HepG2 (cell line): ENCODE results near the gene CELF2. TPM values are rescaled to one million over a fixed set of nuclear protein-coding genes. Genes with fewer than 3 reads are reported as not detected.

ENCODE experiments used
- ATAC-seq: fragments of 200-7000 bp; cut with Tn5 transposase; 3 replicates; pipeline ENCODE4 v1.9.1; 2020; ENCODE audit warnings: mild to moderate bottlenecking, moderate library complexity
- BruUV-seq: library from RNA; stranded (reverse); fragments of 400-500 nt; replicated peaks from 2 replicates; lab custom pipeline; 2021; lab: Mats Ljungman, UMichigan
- CTCF ChIA-PET: fragments of 300-600 bp; formaldehyde crosslinking; extraction: SDS; loops from one replicate; lab custom pipeline; 2021; ENCODE audit warnings: low total read pairs, inconsistent platforms, low intra/inter-chr PET ratio; lab: Yijun Ruan, JAX
- POLR2A ChIA-PET: fragments of 350-600 bp; sonication (Branson Sonifier 250); formaldehyde crosslinking; loops from one replicate; lab custom pipeline; 2020; ENCODE audit warnings: antibody characterized with exemption, inconsistent platforms; lab: Yijun Ruan, JAX
- DNase-seq: peaks from one replicate; pipeline ENCODE4 v3.0.0-alpha.2; 2015; ENCODE audit warnings: low spot score
- FAIRE-seq: peaks from 3 replicates; lab custom pipeline; 2011; peaks lifted over from hg19 to GRCh38; lab: Jason Lieb, UNC
- H2AFZ ChIP-seq: one replicate; pipeline ENCODE4 v1.6.1; 2011; ENCODE audit warnings: low read length, inconsistent platforms
- H3K27ac ChIP-seq: fragments of 300-600 bp; 3 replicates; pipeline ENCODE4 v1.8.0; 2011; ENCODE audit warnings: mixed run types, mild to moderate bottlenecking, mixed read lengths, low read length, inconsistent platforms; ENCODE audit not compliant: insufficient read depth; ENCODE audit errors: extremely low read length
- H3K27me3 ChIP-seq, 2 experiments: fragments of 200-600 bp in 1 of 2; 2 replicates in 1 of 2; 3 replicates in 1 of 2; pipeline versions ENCODE4 v1.6.0 to v1.8.0; 2011; ENCODE audit warnings: low read length in 2 of 2, mild to moderate bottlenecking in 2 of 2, moderate library complexity in 2 of 2, inconsistent platforms in 1 of 2; ENCODE audit not compliant: insufficient read depth in 2 of 2, control insufficient read depth in 1 of 2
- H3K36me3 ChIP-seq, 2 experiments: fragments of 200-600 bp in 1 of 2; replicated peaks in 1 of 2; 2 replicates in 1 of 2; 3 replicates in 1 of 2; pipeline versions ENCODE4 v1.5.1 to v1.8.0; 2011; ENCODE audit warnings: low read length in 2 of 2, inconsistent platforms in 1 of 2; ENCODE audit not compliant: insufficient read depth in 2 of 2, control insufficient read depth in 1 of 2
- H3K4me1 ChIP-seq: 2 replicates; pipeline ENCODE4 v1.5.1; 2012; ENCODE audit warnings: low read length, inconsistent platforms; ENCODE audit not compliant: insufficient read depth
- H3K4me2 ChIP-seq: 2 replicates; pipeline ENCODE4 v1.6.0; 2011; ENCODE audit warnings: low read depth, low read length, inconsistent platforms
- H3K4me3 ChIP-seq, 3 experiments: fragments of 200-600 bp in 1 of 3; sonication (generic), shearing (Covaris generic) in 1 of 3; replicated peaks in 1 of 3; 2 replicates each; pipeline ENCODE4 v1.5.1; 2011 to 2016; ENCODE audit warnings: low read length in 3 of 3, inconsistent platforms in 2 of 3, low read depth in 2 of 3, mild to moderate bottlenecking in 2 of 3, control low read depth in 1 of 3, mixed read lengths in 1 of 3; ENCODE audit not compliant: insufficient read depth in 1 of 3
- H3K79me2 ChIP-seq: one replicate; pipeline ENCODE4 v1.6.1; 2011; ENCODE audit warnings: low read length, inconsistent platforms; ENCODE audit not compliant: insufficient read depth
- H3K9ac ChIP-seq: 2 replicates; pipeline ENCODE4 v1.6.0; 2011; ENCODE audit warnings: mild to moderate bottlenecking, low read depth, low read length, inconsistent platforms; ENCODE audit not compliant: insufficient read depth
- H3K9me3 ChIP-seq: 2 replicates; pipeline ENCODE4 v1.5.1; 2012; ENCODE audit warnings: mild to moderate bottlenecking, low read length
- H4K20me1 ChIP-seq: 2 replicates; pipeline ENCODE4 v1.6.0; 2011; ENCODE audit warnings: inconsistent platforms, mild to moderate bottlenecking, low read length, moderate library complexity; ENCODE audit not compliant: insufficient read depth
- AKAP8 ChIP-seq: sonication (generic); formaldehyde crosslinking; IDR thresholded peaks from 2 replicates; pipeline ENCODE4 v1.5.1; 2020; ENCODE audit warnings: mild to moderate bottlenecking, missing genetic modification reagents
- BCL6 ChIP-seq: IDR thresholded peaks from 2 replicates; pipeline ENCODE4 v1.6.1; 2016; ENCODE audit warnings: missing genetic modification reagents, missing compliant biosample characterization
- MTA1 ChIP-seq: sonication (generic); formaldehyde crosslinking; IDR thresholded peaks from 2 replicates; pipeline ENCODE4 v1.4.0; 2020; ENCODE audit warnings: missing genetic modification reagents, mild to moderate bottlenecking, borderline replicate concordance
- PCBP1 ChIP-seq: fragments of 200-400 bp; formaldehyde crosslinking; IDR thresholded peaks from 2 replicates; pipeline ENCODE4 v1.6.1; 2017; ENCODE audit warnings: mild to moderate bottlenecking, low read depth, low read length, borderline replicate concordance
- ZBTB42 ChIP-seq: sonication (generic); formaldehyde crosslinking; IDR thresholded peaks from 2 replicates; pipeline ENCODE4 v1.5.0; 2020; ENCODE audit warnings: mild to moderate bottlenecking, missing genetic modification reagents
- ZNF17 ChIP-seq: sonication (generic); formaldehyde crosslinking; IDR thresholded peaks from 2 replicates; pipeline ENCODE4 v1.5.0; 2020; ENCODE audit warnings: mild to moderate bottlenecking, missing genetic modification reagents
- ZNF263 ChIP-seq: sonication (generic); formaldehyde crosslinking; IDR thresholded peaks from 2 replicates; pipeline ENCODE4 v1.4.0; 2020; ENCODE audit warnings: missing genetic modification reagents
- ZNF570 ChIP-seq: sonication (generic); formaldehyde crosslinking; IDR thresholded peaks from 2 replicates; pipeline ENCODE4 v1.4.0; 2020; ENCODE audit warnings: mild to moderate bottlenecking, missing genetic modification reagents, borderline replicate concordance
- ZNF737 ChIP-seq: sonication (generic); formaldehyde crosslinking; IDR thresholded peaks from 2 replicates; pipeline ENCODE4 v1.5.0; 2020; ENCODE audit warnings: missing genetic modification reagents, mild to moderate bottlenecking, borderline replicate concordance
- ZNF891 ChIP-seq: sonication (generic); formaldehyde crosslinking; IDR thresholded peaks from 2 replicates; pipeline ENCODE4 v1.5.0; 2020; ENCODE audit warnings: mild to moderate bottlenecking, missing genetic modification reagents
- WGBS: methylation state at CpG from one replicate; pipeline ENCODE4 v1.1.6; 2017; ENCODE audit warnings: low lambda C conversion rate; 5-methylcytosine and 5-hydroxymethylcytosine counted together
- in situ Hi-C: cut with HindIII; loops from 2 replicates; pipeline ENCODE4 v1.10.0; 2017; ENCODE audit warnings: low pct_unique_long_range_greater_than_20kb; ENCODE audit not compliant: extremely low pct_ligation_motif_present
- intact Hi-C: fragments of 100-400 bp; cut with micrococcal nuclease; formaldehyde crosslinking; loops from one replicate; pipeline ENCODE4 v1.10.0; 2022; ENCODE audit not compliant: unreplicated experiment
- polyA plus RNA-seq, 8 experiments: library from polyadenylated mRNA; depleted of rRNA in 3 of 8; stranded (reverse) in 7 of 8; unstranded in 1 of 8; fragments of >200 nt; fragmentation: Illumina TruSeq in 4 of 8; extraction: Trizol in 4 of 8; gene quantifications; 2 replicates each; pipeline versions ENCODE4 v1.2.1 to v1.2.3, GENCODE V29; 2011 to 2016; ENCODE audit warnings: low read depth in 4 of 8, missing spikeins in 1 of 8, mixed read lengths in 1 of 8; ENCODE audit not compliant: insufficient read depth in 1 of 8
- total RNA-seq, 5 experiments: library from RNA; depleted of rRNA; stranded (reverse); fragments of >200 nt; fragmentation: Illumina TruSeq; extraction: Trizol; gene quantifications; 2 replicates each; pipeline ENCODE4 v1.2.3, GENCODE V29; 2016; ENCODE audit warnings: low read depth in 1 of 5
- TF ChIP-seq, protein P1 (sequence below), 2 experiments: sonication (generic) in 1 of 2; formaldehyde crosslinking in 1 of 2; IDR thresholded peaks; 2 replicates each; pipeline versions ENCODE4 v1.5.1 to v1.6.1; 2011 to 2020; ENCODE audit warnings: borderline replicate concordance in 1 of 2, low read depth in 1 of 2, low read length in 1 of 2, mild to moderate bottlenecking in 1 of 2, missing genetic modification reagents in 1 of 2, moderate library complexity in 1 of 2
- TF ChIP-seq, protein P2 (sequence below): sonication (generic); formaldehyde crosslinking; IDR thresholded peaks from 2 replicates; pipeline ENCODE4 v1.8.1; 2022; ENCODE audit warnings: low read depth, mild to moderate bottlenecking, missing genetic modification reagents
- TF ChIP-seq, protein P3 (sequence below): sonication (generic); formaldehyde crosslinking; IDR thresholded peaks from 2 replicates; pipeline ENCODE4 v1.8.1; 2023; ENCODE audit warnings: mild to moderate bottlenecking, moderate library complexity, missing genetic modification reagents
- TF ChIP-seq, protein P4 (sequence below): IDR thresholded peaks from 2 replicates; pipeline ENCODE4 v1.6.1; 2012; ENCODE audit warnings: inconsistent platforms

CELF2 gene
- total and polyA plus RNA-seq, 2 of the 13 experiments (the other 11 are each of a cell fraction or from before 2014, with no cell fraction given), result not detected

DNA sequence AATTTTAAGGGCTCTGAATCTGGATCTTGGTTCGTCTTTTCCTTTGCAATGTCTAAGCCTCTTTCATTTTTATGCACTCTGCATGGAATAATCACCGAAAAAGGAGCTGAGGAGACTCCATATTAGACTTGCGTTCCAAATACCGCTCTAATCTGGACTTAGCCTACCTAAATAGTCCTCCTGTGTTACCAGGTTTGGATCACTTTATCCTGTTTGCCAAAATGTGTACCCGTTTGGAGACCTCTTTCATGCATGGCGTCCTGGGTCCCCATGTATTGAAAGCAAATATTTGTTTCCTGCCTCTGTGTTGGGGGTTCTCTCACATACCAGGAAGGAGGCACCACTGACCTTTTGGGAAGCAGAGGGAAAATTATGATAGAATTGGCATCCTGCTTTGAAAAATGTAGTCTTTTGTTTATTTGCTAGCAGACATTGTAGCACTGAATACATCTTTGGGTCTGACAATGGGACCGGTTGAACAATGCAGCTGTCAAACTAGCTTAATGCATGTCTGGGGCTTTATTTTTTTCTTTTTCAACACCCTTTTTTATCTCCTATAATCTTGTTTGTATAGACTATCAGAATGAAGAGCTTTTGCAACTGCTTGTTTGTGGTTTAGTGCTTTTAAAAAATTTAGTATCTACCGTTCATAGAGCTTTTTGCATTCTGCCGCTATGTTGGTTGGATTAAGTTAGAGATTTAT is 11.8 kb upstream of the CELF2 start:
- Histone ChIP-seq H3K4me2 (no peak overlapping the region), H3K4me3 (no peak overlapping the region), H3K4me1 (no peaks in the 10 kb centered on the region), H4K20me1 (no peaks in the 10 kb centered on the region), H3K9me3 (no peaks in the 10 kb centered on the region), H3K9ac (no peak overlapping the region), H3K79me2 (no peaks in the 10 kb centered on the region), H3K27ac (no peak overlapping the region), H2AFZ (no peak overlapping the region), H3K27me3 (peaks cover 0 to 1% of the 10 kb centered on the region in 2 experiments; a peak in 1 of 5 replicates), H3K36me3 (no peaks in the 10 kb centered on the region)
- no TSS peak for BruUV-seq
- in situ Hi-C loops, result no loop called here
- POLR2A ChIA-PET, result no interaction called here
- CTCF ChIA-PET, result no interaction called here
- ATAC-seq (no peak), FAIRE-seq (no peak), DNase-seq (no peak)
- 17% methylated on average over 9 of the region's 9 CpGs for WGBS
- TF ChIP-seq, protein P1, sequence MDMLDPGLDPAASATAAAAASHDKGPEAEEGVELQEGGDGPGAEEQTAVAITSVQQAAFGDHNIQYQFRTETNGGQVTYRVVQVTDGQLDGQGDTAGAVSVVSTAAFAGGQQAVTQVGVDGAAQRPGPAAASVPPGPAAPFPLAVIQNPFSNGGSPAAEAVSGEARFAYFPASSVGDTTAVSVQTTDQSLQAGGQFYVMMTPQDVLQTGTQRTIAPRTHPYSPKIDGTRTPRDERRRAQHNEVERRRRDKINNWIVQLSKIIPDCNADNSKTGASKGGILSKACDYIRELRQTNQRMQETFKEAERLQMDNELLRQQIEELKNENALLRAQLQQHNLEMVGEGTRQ (IDR thresholded peaks at IDR 0.05; ENCODE audit: low read depth, low read length), result no peak
- TF ChIP-seq, protein P1 (CRISPR knock-in tag; IDR thresholded peaks at IDR 0.05; ENCODE audit: borderline replicate concordance), result no peak
- TF ChIP-seq, protein P2, sequence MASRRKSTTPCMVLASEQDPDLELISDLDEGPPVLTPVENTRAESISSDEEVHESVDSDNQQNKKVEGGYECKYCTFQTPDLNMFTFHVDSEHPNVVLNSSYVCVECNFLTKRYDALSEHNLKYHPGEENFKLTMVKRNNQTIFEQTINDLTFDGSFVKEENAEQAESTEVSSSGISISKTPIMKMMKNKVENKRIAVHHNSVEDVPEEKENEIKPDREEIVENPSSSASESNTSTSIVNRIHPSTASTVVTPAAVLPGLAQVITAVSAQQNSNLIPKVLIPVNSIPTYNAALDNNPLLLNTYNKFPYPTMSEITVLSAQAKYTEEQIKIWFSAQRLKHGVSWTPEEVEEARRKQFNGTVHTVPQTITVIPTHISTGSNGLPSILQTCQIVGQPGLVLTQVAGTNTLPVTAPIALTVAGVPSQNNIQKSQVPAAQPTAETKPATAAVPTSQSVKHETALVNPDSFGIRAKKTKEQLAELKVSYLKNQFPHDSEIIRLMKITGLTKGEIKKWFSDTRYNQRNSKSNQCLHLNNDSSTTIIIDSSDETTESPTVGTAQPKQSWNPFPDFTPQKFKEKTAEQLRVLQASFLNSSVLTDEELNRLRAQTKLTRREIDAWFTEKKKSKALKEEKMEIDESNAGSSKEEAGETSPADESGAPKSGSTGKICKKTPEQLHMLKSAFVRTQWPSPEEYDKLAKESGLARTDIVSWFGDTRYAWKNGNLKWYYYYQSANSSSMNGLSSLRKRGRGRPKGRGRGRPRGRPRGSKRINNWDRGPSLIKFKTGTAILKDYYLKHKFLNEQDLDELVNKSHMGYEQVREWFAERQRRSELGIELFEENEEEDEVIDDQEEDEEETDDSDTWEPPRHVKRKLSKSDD (CRISPR knock-in tag), result no peak
- TF ChIP-seq AKAP8 (CRISPR knock-in tag) (no peak), ZNF570 (CRISPR knock-in tag) (no peak), BCL6 (CRISPR knock-in tag) (no peak), ZBTB42 (CRISPR knock-in tag) (no peak), ZNF263 (CRISPR knock-in tag) (no peak), ZNF737 (CRISPR knock-in tag) (no peak), ZNF17 (no peak), ZNF891 (CRISPR knock-in tag) (no peak), PCBP1 (no peak), MTA1 (CRISPR knock-in tag) (no peak)
- TF ChIP-seq, protein P3, sequence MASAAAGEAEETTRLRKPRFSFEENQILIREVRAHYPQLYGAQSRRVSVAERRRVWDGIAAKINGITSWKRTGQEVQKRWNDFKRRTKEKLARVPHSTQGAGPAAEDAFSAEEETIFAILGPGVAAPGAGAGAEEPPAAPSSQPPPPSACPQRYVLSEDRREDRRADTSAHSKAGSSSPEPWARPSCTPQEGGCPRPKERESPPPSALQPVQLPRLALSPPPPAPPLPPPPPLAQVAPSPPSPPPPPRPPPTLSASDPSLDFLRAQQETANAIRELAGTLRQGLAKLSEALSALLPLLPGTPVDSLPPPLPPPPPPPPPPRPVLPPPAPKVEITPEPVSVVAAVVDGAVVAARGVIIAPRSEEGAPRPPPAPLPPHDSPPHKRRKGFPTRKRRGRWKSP, result no peak
- TF ChIP-seq, protein P4, sequence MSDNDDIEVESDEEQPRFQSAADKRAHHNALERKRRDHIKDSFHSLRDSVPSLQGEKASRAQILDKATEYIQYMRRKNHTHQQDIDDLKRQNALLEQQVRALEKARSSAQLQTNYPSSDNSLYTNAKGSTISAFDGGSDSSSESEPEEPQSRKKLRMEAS, result no peak
- intact Hi-C loops, result no loop called here
